Gastroesophageal sphincter (tissue), 3 donors: ENCODE results near the gene PUSL1.

Source experiments
- POLR2A ChIP-seq, 2 donors: fragments of 450-650 bp; IDR thresholded peaks; one replicate each; pipeline ENCODE4 v1.6.1; 2017; ENCODE audit warnings: antibody characterized with exemption in 2 of 2, mild to moderate bottlenecking in 2 of 2, moderate library complexity in 1 of 2
- TF ChIP-seq, protein P1 (sequence below), 4 experiments: fragments of 200-600 bp in 2 of 4; fragments of 450-650 bp in 2 of 4; sonication (generic) in 1 of 4; IDR thresholded peaks; one replicate each; pipeline ENCODE4 v1.5.1; 2017 to 2019; ENCODE audit warnings: antibody characterized with exemption in 4 of 4, mild to moderate bottlenecking in 2 of 4, moderate library complexity in 2 of 4

GRCh38 chr1:1355416-1355815 lies 47.0 kb downstream of the PUSL1 start:
- no peak for TF ChIP-seq POLR2A (IDR thresholded peaks at IDR 0.05)
- TF ChIP-seq, protein P1, sequence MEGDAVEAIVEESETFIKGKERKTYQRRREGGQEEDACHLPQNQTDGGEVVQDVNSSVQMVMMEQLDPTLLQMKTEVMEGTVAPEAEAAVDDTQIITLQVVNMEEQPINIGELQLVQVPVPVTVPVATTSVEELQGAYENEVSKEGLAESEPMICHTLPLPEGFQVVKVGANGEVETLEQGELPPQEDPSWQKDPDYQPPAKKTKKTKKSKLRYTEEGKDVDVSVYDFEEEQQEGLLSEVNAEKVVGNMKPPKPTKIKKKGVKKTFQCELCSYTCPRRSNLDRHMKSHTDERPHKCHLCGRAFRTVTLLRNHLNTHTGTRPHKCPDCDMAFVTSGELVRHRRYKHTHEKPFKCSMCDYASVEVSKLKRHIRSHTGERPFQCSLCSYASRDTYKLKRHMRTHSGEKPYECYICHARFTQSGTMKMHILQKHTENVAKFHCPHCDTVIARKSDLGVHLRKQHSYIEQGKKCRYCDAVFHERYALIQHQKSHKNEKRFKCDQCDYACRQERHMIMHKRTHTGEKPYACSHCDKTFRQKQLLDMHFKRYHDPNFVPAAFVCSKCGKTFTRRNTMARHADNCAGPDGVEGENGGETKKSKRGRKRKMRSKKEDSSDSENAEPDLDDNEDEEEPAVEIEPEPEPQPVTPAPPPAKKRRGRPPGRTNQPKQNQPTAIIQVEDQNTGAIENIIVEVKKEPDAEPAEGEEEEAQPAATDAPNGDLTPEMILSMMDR (IDR thresholded peaks at IDR 0.05): no peak
